Parathyroid adenoma (tissue), 2 donors: Measurements from ENCODE around the gene PKD1.

Experiments
- H2AFZ ChIP-seq: fragments of 300-600 bp; sonication (generic); one replicate; pipeline ENCODE4 v1.7.0; 2017; ENCODE audit warnings: antibody characterized with exemption, mild to moderate bottlenecking
- H3K27ac ChIP-seq: fragments of 300-600 bp; sonication (generic); one replicate; pipeline ENCODE4 v1.7.0; 2017
- H3K27me3 ChIP-seq: fragments of 300-600 bp; sonication (generic); one replicate; pipeline ENCODE4 v1.7.0; 2017; ENCODE audit warnings: low read length; ENCODE audit not compliant: control insufficient read depth, insufficient read depth
- H3K36me3 ChIP-seq: fragments of 300-600 bp; sonication (generic); one replicate; pipeline ENCODE4 v1.7.0; 2017; ENCODE audit warnings: low read length; ENCODE audit not compliant: control insufficient read depth, insufficient read depth
- H3K4me1 ChIP-seq: fragments of 300-600 bp; sonication (generic); one replicate; pipeline ENCODE4 v1.7.0; 2017; ENCODE audit warnings: control low read depth
- H3K4me2 ChIP-seq: fragments of 300-600 bp; sonication (generic); one replicate; pipeline ENCODE4 v1.7.0; 2017; ENCODE audit warnings: low read length
- H3K4me3 ChIP-seq: fragments of 300-600 bp; sonication (generic); one replicate; pipeline ENCODE4 v1.7.0; 2017; ENCODE audit warnings: low read depth, low read length
- H3K79me2 ChIP-seq: fragments of 300-600 bp; sonication (generic); one replicate; pipeline ENCODE4 v1.7.0; 2017; ENCODE audit warnings: control low read depth
- H3K9ac ChIP-seq: fragments of 300-600 bp; sonication (generic); one replicate; pipeline ENCODE4 v1.7.0; 2017; ENCODE audit warnings: mild to moderate bottlenecking
- H3K9me3 ChIP-seq: fragments of 300-600 bp; sonication (generic); one replicate; pipeline ENCODE4 v1.7.0; 2017; ENCODE audit warnings: low read length; ENCODE audit not compliant: control insufficient read depth
- CTCF ChIP-seq: fragments of 300-600 bp; sonication (generic); IDR thresholded peaks from one replicate; pipeline ENCODE4 v1.7.0; 2017; ENCODE audit warnings: antibody characterized with exemption, mild to moderate bottlenecking
- donor health status: primary hyperparathyroidism.

Gene PKD1

GRCh38 chr16:2089706-2090480 is 45.8 kb downstream of the PKD1 start:
- TF ChIP-seq CTCF, result no peak
- Histone ChIP-seq H3K9ac (no peak overlapping the region), H3K4me1 (no peaks in the 10 kb centered on the region), H3K4me2 (peak overlapping the region; percentile 84), H3K79me2 (no peaks in the 10 kb centered on the region), H3K9me3 (no peaks in the 10 kb centered on the region), H2AFZ (no peak overlapping the region), H3K4me3 (peak overlapping the region; percentile 52), H3K27me3 (no peaks in the 10 kb centered on the region), H3K36me3 (no peaks in the 10 kb centered on the region), H3K27ac (no peak overlapping the region)

- Histone ChIP-seq H2AFZ (no peak overlapping the region), H3K4me2 (no peak overlapping the region), H3K4me1 (no peaks in the 10 kb centered on the region), H3K9me3 (no peaks in the 10 kb centered on the region), H3K27me3 (no peaks in the 10 kb centered on the region), H3K36me3 (no peaks in the 10 kb centered on the region), H3K27ac (no peak overlapping the region), H3K9ac (no peak overlapping the region), H3K79me2 (no peaks in the 10 kb centered on the region), H3K4me3 (no peak overlapping the region)
- TF ChIP-seq CTCF, result no peak
These were observed 46.8 kb downstream of the PKD1 start for GRCh38 chr16:2088759-2089358.

GRCh38 chr16:2087748-2088631 is 47.7 kb downstream of the PKD1 start:
- Histone ChIP-seq H3K4me1 (no peaks in the 10 kb centered on the region), H3K36me3 (no peaks in the 10 kb centered on the region)

More at GRCh38 chr16:2087748-2088631, 47.7 kb downstream of the PKD1 start:
- H3K9ac ChIP-seq, result no peak overlapping the region
- no peak for TF ChIP-seq CTCF
- no peaks in the 10 kb centered on the region for H3K79me2 ChIP-seq
- H3K27ac ChIP-seq, result no peak overlapping the region
- no peak overlapping the region for H2AFZ ChIP-seq
- H3K4me3 ChIP-seq, result no peak overlapping the region
- no peaks in the 10 kb centered on the region for H3K27me3 ChIP-seq
- H3K4me2 ChIP-seq, result no peak overlapping the region
- no peaks in the 10 kb centered on the region for H3K9me3 ChIP-seq
